WERI-Rb-1 (cell line): ENCODE measurements around the gene COG2.
"Not testable (repeated sequence)": the region's sequence is repeated elsewhere in the genome, so short reads cannot be mapped to it uniquely, and the experiment has no call there.

Experiments
- DNase-seq: peaks from one replicate; pipeline ENCODE4 v3.0.0-alpha.2; 2020
- H3K27ac ChIP-seq: fragments of 250-450 bp; sonication (Bioruptor Pico); 2 replicates; pipeline ENCODE4 v1.5.1; 2020; ENCODE audit warnings: mild to moderate bottlenecking, moderate library complexity
- H3K27me3 ChIP-seq: fragments of 250-450 bp; sonication (Bioruptor Pico); 2 replicates; pipeline ENCODE4 v1.5.1; 2021; ENCODE audit warnings: mild to moderate bottlenecking, low read depth, moderate library complexity; ENCODE audit not compliant: insufficient read depth, severe bottlenecking
- H3K36me3 ChIP-seq: fragments of 250-450 bp; sonication (Bioruptor Pico); 2 replicates; pipeline ENCODE4 v1.5.1; 2020; ENCODE audit warnings: mild to moderate bottlenecking, moderate library complexity
- H3K4me3 ChIP-seq: 2 replicates; pipeline ENCODE4 v1.5.1; 2011; ENCODE audit warnings: low read depth, mild to moderate bottlenecking, control low read depth, low read length
- H3K9me3 ChIP-seq: fragments of 250-450 bp; sonication (Bioruptor Pico); 2 replicates; pipeline ENCODE4 v1.5.1; 2021; ENCODE audit warnings: mild to moderate bottlenecking, moderate library complexity; ENCODE audit not compliant: severe bottlenecking
- TF ChIP-seq, protein P1 (sequence below): IDR thresholded peaks from 2 replicates; pipeline ENCODE4 v1.5.1; 2011; ENCODE audit warnings: low read depth, mild to moderate bottlenecking, control low read depth, inconsistent platforms, low read length

Gene COG2

DNA sequence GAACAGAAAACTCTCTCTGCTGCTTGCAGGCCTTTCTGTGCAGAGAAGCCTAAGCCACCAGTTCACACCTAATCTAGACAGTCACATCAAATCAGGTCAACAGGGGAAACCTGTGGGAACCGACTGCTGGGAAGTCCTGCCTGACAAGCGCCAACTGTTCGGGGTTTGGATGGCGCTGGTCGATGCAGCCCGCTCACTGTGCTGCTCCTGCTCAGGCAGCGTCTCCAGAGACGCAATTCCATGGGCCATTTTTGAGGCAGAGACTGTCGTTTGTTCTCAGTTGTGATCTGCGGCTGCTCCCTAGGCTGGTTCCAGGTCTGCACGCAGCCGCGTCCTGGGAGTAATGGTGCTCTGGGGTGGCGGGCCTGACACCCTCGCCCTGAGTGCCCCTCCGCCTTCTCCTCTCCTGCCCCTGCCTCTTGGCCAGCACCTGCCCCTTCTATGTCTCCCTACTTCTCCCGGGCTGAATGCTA lies 70.2 kb downstream of the COG2 start:
- TF ChIP-seq, protein P1, sequence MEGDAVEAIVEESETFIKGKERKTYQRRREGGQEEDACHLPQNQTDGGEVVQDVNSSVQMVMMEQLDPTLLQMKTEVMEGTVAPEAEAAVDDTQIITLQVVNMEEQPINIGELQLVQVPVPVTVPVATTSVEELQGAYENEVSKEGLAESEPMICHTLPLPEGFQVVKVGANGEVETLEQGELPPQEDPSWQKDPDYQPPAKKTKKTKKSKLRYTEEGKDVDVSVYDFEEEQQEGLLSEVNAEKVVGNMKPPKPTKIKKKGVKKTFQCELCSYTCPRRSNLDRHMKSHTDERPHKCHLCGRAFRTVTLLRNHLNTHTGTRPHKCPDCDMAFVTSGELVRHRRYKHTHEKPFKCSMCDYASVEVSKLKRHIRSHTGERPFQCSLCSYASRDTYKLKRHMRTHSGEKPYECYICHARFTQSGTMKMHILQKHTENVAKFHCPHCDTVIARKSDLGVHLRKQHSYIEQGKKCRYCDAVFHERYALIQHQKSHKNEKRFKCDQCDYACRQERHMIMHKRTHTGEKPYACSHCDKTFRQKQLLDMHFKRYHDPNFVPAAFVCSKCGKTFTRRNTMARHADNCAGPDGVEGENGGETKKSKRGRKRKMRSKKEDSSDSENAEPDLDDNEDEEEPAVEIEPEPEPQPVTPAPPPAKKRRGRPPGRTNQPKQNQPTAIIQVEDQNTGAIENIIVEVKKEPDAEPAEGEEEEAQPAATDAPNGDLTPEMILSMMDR, result no peak
- DNase-seq, result no peak
- Histone ChIP-seq H3K9me3 (peaks cover 2% of the 10 kb centered on the region), H3K4me3 (no peak overlapping the region), H3K36me3 (no peaks in the 10 kb centered on the region), H3K27me3 (no peaks in the 10 kb centered on the region), H3K27ac (no peak overlapping the region)

DNA sequence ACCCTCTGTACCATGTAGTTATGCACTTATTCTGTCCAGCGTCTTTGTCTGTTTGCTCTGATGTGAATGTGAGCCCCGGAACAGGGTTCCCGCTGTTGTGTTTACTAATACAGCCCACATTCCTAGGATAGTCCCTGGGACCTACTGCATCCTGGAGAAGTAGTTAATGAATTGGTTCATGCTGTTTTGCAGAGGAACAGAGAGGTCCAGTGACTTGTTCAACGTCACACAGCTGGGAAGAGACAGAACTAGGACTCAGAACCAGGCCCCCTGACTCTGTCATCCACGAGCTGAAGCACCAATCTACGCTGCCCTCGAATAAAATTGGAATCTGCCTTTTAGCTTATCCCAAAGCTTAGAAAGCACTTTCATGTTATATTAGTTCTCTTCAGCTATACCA lies 70.9 kb downstream of the COG2 start:
- H3K27me3 ChIP-seq, result no peaks in the 10 kb centered on the region
- no peak overlapping the region for H3K4me3 ChIP-seq
- no peaks in the 10 kb centered on the region for H3K36me3 ChIP-seq
- TF ChIP-seq, protein P1, result no peak
- H3K27ac ChIP-seq, result no peak overlapping the region
- DNase-seq, result no peak
- peaks cover 2% of the 10 kb centered on the region for H3K9me3 ChIP-seq

DNA sequence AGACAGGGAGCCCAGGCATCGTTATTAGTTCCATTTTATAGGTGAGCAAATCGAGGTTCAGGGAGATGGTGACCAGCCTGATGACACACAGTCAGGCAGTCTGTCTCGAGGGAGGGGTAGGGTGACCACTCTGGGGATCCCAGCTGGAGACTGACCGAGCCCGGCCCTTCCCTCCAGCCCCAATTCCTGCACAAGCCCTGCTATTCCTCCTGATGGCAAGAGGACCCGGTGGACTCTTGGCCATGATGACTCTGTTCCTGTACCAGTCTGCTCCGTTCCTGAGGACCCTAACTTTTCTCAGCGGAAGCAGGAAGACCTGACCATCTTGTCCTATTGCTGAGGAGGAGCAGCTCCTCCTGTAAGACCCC lies 71.2 kb downstream of the COG2 start:
- no peaks in the 10 kb centered on the region for H3K27me3 ChIP-seq
- H3K27ac ChIP-seq, result no peak overlapping the region
- peaks cover 2% of the 10 kb centered on the region for H3K9me3 ChIP-seq
- TF ChIP-seq, protein P1, result no peak
- no peaks in the 10 kb centered on the region for H3K36me3 ChIP-seq
- DNase-seq, result no peak
- H3K4me3 ChIP-seq, result no peak overlapping the region

GRCh38 chr1:230713915-230714764 lies 71.9 kb downstream of the COG2 start, which contains the start of gene AGT:
Gene AGT (minus strand): TSS chr1:230714122. CDS start chr1:230710823, 3,299 bp downstream.
- peak; percentile 42 for DNase-seq
- no peaks in the 10 kb centered on the region for H3K36me3 ChIP-seq
- TF ChIP-seq, protein P1, result no peak
- peaks cover 2% of the 10 kb centered on the region for H3K9me3 ChIP-seq
- no peaks in the 10 kb centered on the region for H3K27me3 ChIP-seq
- no peak within 1 kb of the TSS for H3K4me3 ChIP-seq
- H3K27ac ChIP-seq, result no peak within 1 kb of the TSS

DNA sequence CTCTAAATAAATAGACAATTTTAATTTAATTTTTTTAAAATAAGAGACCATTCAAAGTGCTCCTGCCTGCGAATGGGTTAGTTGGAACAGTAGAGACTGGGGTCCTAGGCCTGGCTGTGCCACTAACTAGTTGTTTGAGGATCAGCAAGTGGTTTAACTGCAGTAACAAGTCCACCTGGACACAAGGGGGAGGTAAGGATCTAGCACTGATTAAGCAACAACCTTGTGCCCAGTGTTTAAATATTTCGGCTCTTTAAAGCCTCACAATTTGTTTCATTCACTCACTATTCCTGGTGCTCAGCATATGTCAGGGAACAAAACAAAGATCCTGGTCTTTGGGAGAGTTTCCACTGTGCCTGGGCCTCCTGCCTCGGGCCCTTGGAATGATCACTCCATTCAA lies 73.2 kb downstream of the COG2 start:
- no peak overlapping the region for H3K27ac ChIP-seq

GRCh38 chr1:230716453-230716852 lies 74.2 kb downstream of the COG2 start:
- not testable (repeated sequence) for H3K27ac ChIP-seq, H3K27me3 ChIP-seq, H3K9me3 ChIP-seq, DNase-seq, H3K4me3 ChIP-seq, H3K36me3 ChIP-seq

More for the DNA sequence above, 73.2 kb downstream of the COG2 start:
- no peak for DNase-seq
- Histone ChIP-seq H3K9me3 (peaks cover 2% of the 10 kb centered on the region), H3K36me3 (no peaks in the 10 kb centered on the region), H3K27me3 (no peaks in the 10 kb centered on the region), H3K4me3 (no peak overlapping the region)
- TF ChIP-seq, protein P1, result peak; percentile 26; the same call in 1 of the 2 replicates
